SK-N-MC (cell line): ENCODE results near the gene ARMC6.

Source experiments
- EZH2 ChIP-seq: fragments of 200-600 bp; sonication (generic); IDR thresholded peaks from one replicate; pipeline ENCODE4 v1.6.1; 2017; ENCODE audit warnings: antibody characterized with exemption
- FOXP2 ChIP-seq: optimal IDR thresholded peaks from 2 replicates; pipeline ENCODE3; 2011; ENCODE audit warnings: mild to moderate bottlenecking, moderate library complexity; ENCODE audit not compliant: insufficient read depth; ENCODE audit errors: extremely low read length, control extremely low read depth
- POLR2AphosphoS5 ChIP-seq: IDR thresholded peaks from 2 replicates; pipeline ENCODE4 v1.6.1; 2012; ENCODE audit warnings: mild to moderate bottlenecking, low read depth, low read length, borderline replicate concordance

DNA sequence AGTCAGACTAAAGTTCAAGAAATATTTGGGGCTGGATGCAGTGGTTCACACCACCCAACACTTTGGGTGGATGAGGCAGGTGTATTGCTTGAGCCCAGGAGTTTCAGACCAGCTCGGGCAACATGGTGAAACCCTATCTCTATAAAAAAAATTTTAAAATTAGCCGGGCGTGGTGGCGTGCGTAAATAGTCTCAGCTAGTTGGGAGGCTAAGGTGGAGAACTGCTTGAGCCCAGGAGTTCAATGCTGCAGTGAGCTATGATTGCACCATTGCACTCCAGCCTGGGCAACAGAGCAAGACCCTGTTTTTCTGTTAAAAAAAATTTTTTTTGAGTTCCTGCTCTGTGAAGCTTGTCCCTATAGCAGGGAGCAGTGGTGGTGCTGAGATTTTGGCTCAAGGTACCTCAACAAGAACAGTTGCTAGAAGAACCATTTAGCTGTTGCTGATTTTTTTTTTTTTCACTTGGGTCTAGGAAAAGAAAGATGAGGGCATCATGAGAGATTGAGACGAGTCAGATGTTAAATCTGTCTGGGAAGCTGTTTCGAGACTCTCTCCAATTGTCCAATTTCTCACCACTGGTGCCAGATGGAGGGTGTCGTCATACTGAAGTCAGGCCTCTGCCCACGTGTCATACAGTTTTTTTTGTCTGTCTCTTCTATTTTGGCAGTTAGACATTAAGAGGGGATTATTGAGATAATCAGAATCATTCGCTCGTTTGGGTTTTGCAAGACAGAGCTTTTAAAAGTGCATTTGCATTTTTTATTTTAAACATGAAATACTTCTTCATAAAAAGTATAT lies 34.1 kb downstream of the ARMC6 start:
- TF ChIP-seq EZH2 (no peak), POLR2AphosphoS5 (no peak), FOXP2 (no peak)
